ENCODE results near the gene MMP26.

DNA sequence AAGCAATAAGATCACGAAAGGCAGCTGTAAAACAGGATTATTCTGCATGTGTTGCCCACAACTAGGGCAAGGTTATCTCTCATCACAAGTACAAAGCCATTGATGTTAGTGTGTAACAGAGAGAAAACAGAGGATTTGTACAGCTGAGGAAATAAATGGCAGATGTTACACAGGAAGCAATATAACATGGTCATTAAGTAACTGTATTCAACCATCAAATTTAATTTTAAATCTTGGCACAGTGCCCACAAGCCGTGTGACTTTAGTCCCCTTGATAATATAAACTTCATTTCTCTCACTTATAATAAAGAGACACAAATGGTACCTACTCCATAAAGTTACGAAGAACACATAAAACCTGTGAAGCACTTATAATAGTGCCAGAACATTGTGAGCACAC is 24.2 kb upstream of the MMP26 start:
- no peak for TF ChIP-seq POLR2A (IDR thresholded peaks at IDR 0.05)
- TF ChIP-seq, protein P1, sequence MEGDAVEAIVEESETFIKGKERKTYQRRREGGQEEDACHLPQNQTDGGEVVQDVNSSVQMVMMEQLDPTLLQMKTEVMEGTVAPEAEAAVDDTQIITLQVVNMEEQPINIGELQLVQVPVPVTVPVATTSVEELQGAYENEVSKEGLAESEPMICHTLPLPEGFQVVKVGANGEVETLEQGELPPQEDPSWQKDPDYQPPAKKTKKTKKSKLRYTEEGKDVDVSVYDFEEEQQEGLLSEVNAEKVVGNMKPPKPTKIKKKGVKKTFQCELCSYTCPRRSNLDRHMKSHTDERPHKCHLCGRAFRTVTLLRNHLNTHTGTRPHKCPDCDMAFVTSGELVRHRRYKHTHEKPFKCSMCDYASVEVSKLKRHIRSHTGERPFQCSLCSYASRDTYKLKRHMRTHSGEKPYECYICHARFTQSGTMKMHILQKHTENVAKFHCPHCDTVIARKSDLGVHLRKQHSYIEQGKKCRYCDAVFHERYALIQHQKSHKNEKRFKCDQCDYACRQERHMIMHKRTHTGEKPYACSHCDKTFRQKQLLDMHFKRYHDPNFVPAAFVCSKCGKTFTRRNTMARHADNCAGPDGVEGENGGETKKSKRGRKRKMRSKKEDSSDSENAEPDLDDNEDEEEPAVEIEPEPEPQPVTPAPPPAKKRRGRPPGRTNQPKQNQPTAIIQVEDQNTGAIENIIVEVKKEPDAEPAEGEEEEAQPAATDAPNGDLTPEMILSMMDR (IDR thresholded peaks at IDR 0.05) = no peak

Data from sigmoid colon (tissue), 3 donors.